T47D (cell line): ENCODE measurements around the gene ELAVL1.
"Not testable (repeated sequence)": the region's sequence is repeated elsewhere in the genome, so short reads cannot be mapped to it uniquely, and the experiment has no call there.

Experiments
- DNase-seq, 2 experiments: peaks; one replicate each; pipeline versions ENCODE4 v3.0.0 to v3.0.0-alpha.2; 2011 to 2012; ENCODE audit warnings: low read depth in 1 of 2, low spot score in 1 of 2
- JUND ChIP-seq: IDR thresholded peaks from 2 replicates; pipeline ENCODE4 v1.6.1; 2012; ENCODE audit warnings: low read depth
- in situ Hi-C: cut with HindIII; loops from 2 replicates; pipeline ENCODE4 v1.10.0; 2016; ENCODE audit warnings: low sequenced_read_pairs, low pct_unique_long_range_greater_than_20kb

The ELAVL1 gene

DNA sequence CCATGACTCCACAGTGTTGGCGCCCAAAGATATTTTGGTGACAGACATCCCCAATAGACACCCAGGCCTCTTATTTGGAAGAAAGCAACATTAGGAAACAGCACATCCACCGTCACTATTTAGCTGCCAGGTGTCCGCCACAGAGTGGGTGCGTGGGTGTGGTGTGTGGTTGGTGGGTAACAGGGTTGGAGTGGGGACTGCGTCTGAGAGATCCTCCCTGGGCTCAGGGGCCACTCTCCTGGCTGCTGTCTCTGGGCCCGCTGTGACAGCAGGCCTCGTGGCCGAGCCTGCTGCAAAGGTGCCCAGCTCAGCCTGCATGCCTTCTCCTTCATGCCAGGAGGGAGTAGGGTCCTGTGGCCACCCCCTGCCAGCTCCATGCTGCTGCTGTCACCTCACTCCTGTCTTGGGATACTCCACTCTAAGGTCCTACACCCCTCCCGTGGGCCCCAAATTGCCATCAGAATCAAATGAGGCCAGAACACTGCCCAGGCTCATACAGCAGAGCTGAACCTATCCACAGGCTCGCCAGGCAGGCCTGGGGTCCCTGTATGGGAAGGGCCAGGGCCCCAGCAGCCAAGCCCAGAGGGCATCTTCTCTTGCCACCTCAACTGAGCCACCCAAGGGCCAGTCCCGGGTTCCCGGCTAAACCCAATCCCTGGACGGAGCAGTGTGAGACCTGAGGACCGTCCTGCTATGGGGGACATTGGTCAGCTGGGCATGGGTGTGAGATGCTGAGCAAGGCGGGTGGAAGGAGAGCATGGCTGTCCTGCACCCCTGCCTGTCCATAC, 37.2 kb downstream of the ELAVL1 start:
- DNase-seq = no peak
- no peak for TF ChIP-seq JUND
- in situ Hi-C loops = no loop called here

DNA sequence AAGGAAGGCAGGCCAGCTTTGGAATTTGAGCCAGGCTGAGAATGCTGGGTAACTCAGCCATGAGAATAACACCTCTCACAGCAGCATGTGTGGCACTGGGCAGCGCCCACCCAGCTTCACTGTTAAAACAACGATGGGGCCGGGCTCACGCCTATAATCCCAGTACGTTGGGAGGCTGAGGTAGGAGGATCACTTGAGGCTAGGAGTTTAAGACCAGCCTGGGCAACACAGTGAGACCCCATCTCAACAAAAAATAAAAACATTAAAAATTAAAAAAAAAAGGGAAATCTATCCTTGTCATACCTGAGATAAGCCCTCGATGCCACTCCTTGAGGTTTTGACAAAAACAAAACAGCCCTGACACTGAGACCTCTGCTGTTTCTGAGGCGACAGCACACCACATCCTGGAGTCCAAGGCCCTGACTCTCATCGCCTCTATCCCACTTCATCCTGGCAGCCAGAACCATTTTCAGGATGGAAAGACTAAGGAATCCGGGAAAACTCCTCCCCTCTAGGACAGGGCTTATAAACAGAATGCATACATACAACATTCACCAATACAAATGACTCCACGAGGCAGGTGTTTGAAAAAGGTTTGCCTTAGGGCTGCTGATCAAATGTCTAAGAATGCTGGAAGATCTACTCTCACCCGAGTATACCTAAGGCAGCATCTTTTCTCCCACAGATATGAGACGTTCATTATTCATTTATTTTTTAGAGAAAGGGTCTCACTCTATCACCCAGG, 39.3 kb downstream of the ELAVL1 start:
- no peak for DNase-seq
- in situ Hi-C loops = no loop called here
- no peak for TF ChIP-seq JUND

- in situ Hi-C loops = no loop called here
- TF ChIP-seq JUND = no peak
- peak; percentile 26 to 80 for DNase-seq
Measured at GRCh38 chr19:7965259-7965841, 40.1 kb downstream of the ELAVL1 start.

GRCh38 chr19:7963566-7963965, 41.9 kb downstream of the ELAVL1 start:
- no peak for TF ChIP-seq JUND
- in situ Hi-C loops = no loop called here

DNA sequence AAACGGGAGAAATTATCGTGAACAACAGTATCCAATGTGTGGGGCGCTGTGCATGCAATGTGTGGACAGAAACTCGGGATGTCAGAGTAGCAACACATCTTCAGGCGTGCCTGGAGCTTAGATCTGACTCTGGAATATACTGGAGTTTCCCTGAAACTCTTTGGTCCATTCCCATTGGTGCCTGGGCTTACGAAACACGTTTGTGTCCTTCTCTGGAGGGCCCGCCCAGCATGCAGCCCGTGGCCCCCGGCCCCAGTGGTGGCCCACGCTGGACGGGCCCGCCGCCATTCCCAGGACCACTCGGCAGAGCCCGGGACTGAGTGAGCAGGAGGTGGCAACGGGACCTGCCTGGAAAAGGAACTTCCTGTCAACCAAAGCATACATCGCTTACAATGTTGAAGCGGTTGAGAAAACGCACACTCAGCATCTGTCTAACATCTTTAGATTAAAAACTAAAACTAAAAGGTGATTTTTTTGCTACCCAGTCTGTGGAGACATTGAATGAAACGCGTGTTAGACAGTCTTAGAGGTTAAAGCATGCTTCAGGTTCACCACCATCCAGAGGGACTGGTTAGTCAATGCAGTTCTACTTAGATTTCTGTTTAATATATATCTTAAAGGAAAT, 42.7 kb downstream of the ELAVL1 start:
- no peak for DNase-seq
- TF ChIP-seq JUND = no peak
- in situ Hi-C loops = no loop called here

More at GRCh38 chr19:7963566-7963965, 41.9 kb downstream of the ELAVL1 start:
- DNase-seq = no peak

- no peak for DNase-seq
- no peak for TF ChIP-seq JUND
- in situ Hi-C loops = no loop called here
Measured at GRCh38 chr19:7961920-7962626, 43.4 kb downstream of the ELAVL1 start.

DNA sequence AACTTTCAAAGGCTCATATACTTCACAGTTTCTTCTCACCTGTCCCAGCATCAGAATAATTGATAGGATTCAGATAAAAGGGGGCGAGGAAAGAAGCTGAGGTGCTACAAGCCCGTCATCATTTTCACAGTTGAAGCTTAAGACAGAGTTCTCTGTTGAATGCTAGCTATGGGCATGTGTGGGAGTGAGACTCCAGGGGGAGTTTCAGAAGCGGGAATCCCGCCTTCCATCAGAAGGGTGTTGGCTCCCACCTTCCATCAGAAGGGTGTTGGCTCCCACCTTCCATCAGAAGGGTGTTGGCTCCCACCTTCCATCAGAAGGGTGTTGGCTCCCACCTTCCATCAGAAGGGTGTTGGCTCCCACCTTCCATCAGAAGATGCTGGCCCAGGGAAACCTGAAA, 44.4 kb downstream of the ELAVL1 start:
- in situ Hi-C loops = not testable (repeated sequence)

GRCh38 chr19:7959211-7959610, 46.2 kb downstream of the ELAVL1 start:
- in situ Hi-C loops = no loop called here

More for the DNA sequence above, 44.4 kb downstream of the ELAVL1 start:
- not testable (repeated sequence) for DNase-seq

GRCh38 chr19:7955696-7956095, 49.7 kb downstream of the ELAVL1 start:
- DNase-seq = no peak
- in situ Hi-C loops = no loop called here
- TF ChIP-seq JUND = no peak

More at GRCh38 chr19:7959211-7959610, 46.2 kb downstream of the ELAVL1 start:
- no peak for TF ChIP-seq JUND
- no peak for DNase-seq

GRCh38 chr19:7953576-7953975, 51.9 kb downstream of the ELAVL1 start:
- no peak for TF ChIP-seq JUND
- in situ Hi-C loops = no loop called here
- DNase-seq = no peak

DNA sequence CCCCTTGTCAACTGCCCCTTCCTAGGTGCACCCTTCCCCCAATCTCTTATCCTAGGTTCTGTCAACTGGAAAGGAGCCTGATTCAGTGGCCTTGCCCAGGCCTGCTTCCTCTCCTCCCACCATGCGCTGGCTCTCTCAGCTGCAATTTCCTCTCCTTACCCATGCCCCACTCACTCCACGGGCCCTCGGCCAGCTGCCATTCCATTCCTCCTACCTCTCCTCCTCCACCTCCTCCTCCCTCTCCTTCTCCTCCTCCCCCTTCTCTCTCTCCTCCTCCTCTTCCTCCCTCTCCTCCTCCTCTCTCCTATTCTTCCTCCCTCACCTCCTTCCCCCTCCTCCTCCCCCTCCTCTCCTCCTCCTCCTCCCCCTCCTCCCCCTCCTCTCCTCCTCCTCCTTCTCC, 52.4 kb downstream of the ELAVL1 start:
- no peak for TF ChIP-seq JUND
- in situ Hi-C loops = no loop called here
- peak in 1 of 2 experiments; percentile 23 for DNase-seq

DNA sequence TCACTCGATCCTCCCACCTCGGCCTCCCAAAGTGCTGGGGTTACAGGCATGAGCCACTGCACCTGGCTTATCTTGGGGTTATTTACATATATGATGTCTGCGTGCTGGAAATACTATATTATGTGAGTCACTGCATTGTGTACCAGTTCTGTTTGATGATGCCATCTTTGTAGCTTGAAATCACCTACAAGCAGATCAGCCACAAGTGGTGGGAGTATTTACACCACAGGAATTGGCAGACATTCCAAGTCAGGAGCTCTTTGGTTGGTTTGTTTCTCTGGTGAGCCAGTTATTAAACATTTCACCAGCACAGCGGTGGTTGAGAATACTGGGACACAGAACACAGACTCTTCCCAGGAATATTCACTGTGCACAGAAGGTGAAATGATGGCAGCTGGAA, 57.5 kb downstream of the ELAVL1 start:
- no peak for TF ChIP-seq JUND
- DNase-seq = no peak
- in situ Hi-C loops = no loop called here
